ENCODE data around the gene HSFX1. TPM values are rescaled to one million over a fixed set of nuclear protein-coding genes. Genes with fewer than 3 reads are reported as not detected.

The HSFX1 gene
- total and polyA plus RNA-seq, 10 donors = 0.21 to 6.5 (median 3.1) TPM

Small RNA genes within 50 kb of the gene (small RNA-seq; reads per million reads assigned to genes)
- 0 reads per million in 4 donors for gene AC244098.1
- gene AC244098.2 = 0 reads per million in 4 donors
- 0 reads per million in 4 donors for gene AC244098.3

Other genes starting within 250 kb of the HSFX1 start
- 10 to 100 TPM; 17.6 to 37.8 (median 24.1) TPM for gene EOLA1, start 233.1 kb upstream of the HSFX1 start, total RNA-seq
- 10 to 100 TPM; 23.8 to 32.0 (median 28.4) TPM for gene EOLA1, start 233.1 kb upstream of the HSFX1 start, polyA plus RNA-seq
- gene HSFX3, start 224.1 kb upstream of the HSFX1 start, total RNA-seq = not detected
- under 1 TPM in 1 of 3 donors, not detected in 2; 0.11 TPM for gene HSFX3, start 224.1 kb upstream of the HSFX1 start, polyA plus RNA-seq
- not detected for gene MAGEA9B, start 186.6 kb upstream of the HSFX1 start, total RNA-seq
- under 1 TPM in 1 of 3 donors, not detected in 2; 0.06 TPM for gene MAGEA9B, start 186.6 kb upstream of the HSFX1 start, polyA plus RNA-seq
- 1 to 10 TPM in 3 of 7 donors, under 1 TPM in 1, not detected in 3; 0.52 to 4.5 (median 1.3) TPM for gene HSFX2, start 178.8 kb upstream of the HSFX1 start, total RNA-seq
- 1 to 10 TPM in 2 of 3 donors, under 1 TPM in 1; 0.49 to 1.3 (median 1.1) TPM for gene HSFX2, start 178.8 kb upstream of the HSFX1 start, polyA plus RNA-seq
- 10 to 100 TPM; 27.2 to 48.3 (median 32.2) TPM for gene TMEM185A, start 142.3 kb upstream of the HSFX1 start, total RNA-seq
- gene TMEM185A, start 142.3 kb upstream of the HSFX1 start, polyA plus RNA-seq = 10 to 100 TPM; 11.3 to 13.9 (median 13.7) TPM
- not detected for gene MAGEA11, start 62.0 kb upstream of the HSFX1 start, total RNA-seq
- gene MAGEA11, start 62.0 kb upstream of the HSFX1 start, polyA plus RNA-seq = under 1 TPM; 0.03 to 0.07 (median 0.03) TPM
- not detected for gene MAGEA9, start 7.9 kb downstream of the HSFX1 start, total RNA-seq
- gene MAGEA9, start 7.9 kb downstream of the HSFX1 start, polyA plus RNA-seq = not detected
- not detected for gene MAGEA8, start 107.1 kb downstream of the HSFX1 start, total RNA-seq
- gene MAGEA8, start 107.1 kb downstream of the HSFX1 start, polyA plus RNA-seq = not detected
- gene HSFX4, start 155.5 kb downstream of the HSFX1 start, total RNA-seq = not detected
- gene HSFX4, start 155.5 kb downstream of the HSFX1 start, polyA plus RNA-seq = not detected
- 10 to 100 TPM; 14.9 to 44.8 (median 32.9) TPM for gene EOLA2, start 164.4 kb downstream of the HSFX1 start, total RNA-seq
- gene EOLA2, start 164.4 kb downstream of the HSFX1 start, polyA plus RNA-seq = 10 to 100 TPM; 23.8 to 55.3 (median 39.4) TPM